ENCODE results near the gene SPTB. TPM values are rescaled to one million over a fixed set of nuclear protein-coding genes. Genes with fewer than 3 reads are reported as not detected.
A peak's percentile ranks its signal among the peaks of the same experiment; 100 is the strongest.

SPTB gene
- total and polyA plus RNA-seq, 9 of the 15 experiments (the other 6 are each of a cell fraction or from before 2014, with no cell fraction given), result 0.21 to 45.9 (median 11.7) TPM

DNA sequence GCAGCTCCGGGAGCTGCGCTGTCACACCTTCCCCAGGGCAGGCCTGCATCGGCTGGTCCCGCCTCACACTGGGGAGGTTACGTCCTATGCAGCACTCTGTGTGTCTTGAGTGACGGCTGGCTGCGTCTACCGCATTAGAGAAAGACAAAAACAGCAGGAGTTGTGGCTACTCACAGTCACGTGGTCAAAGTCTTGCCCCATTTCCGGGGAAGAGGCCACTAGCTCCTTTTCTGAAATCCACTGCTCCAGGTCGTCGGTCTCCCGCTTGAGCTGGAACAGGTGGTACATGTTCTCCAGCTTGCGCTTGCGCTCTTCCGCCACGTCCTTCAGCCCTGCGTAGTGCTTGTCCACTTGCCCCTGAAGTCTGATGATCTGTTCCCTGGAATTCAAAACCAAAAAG, 106.7 kb downstream of the SPTB start:
- ATAC-seq (no peak), FAIRE-seq (no peak), DNase-seq (ENCODE audit: extremely low read depth in 1 of 4, low spot score in 3 of 4) (no peak)
- no peak overlapping the region for H3K4me3 ChIP-seq
- no peaks in the 10 kb centered on the region for H3K27me3 ChIP-seq (ENCODE audit: control insufficient read depth in 2 of 2, insufficient read depth in 2 of 2, low read length in 2 of 2)
- no peaks in the 10 kb centered on the region for H3K9me1 ChIP-seq (ENCODE audit: control insufficient read depth, insufficient read depth, low read length)
- H3K9ac ChIP-seq (ENCODE audit: insufficient read depth in 1 of 2, low read depth in 2 of 2, low read length in 2 of 2), result no peak overlapping the region
- no peak overlapping the region for H3K4me2 ChIP-seq (ENCODE audit: insufficient read depth, low read length)
- ChIA-PET CTCF (ENCODE audit: low intra/inter-chr PET ratio) (no interaction called here), POLR2A (interaction anchor here (0.6 to 2.0 kb wide), 4 partner anchors 8 to 11 kb away, joined by 3 to 16 read pairs (median 4); no protein-coding TSS in a partner anchor)
- in situ Hi-C loops (cut with MboI), result no loop called here
- no peak overlapping the region for H3K27ac ChIP-seq (ENCODE audit: extremely low read depth, low read depth, low read length)
- H3K9me3 ChIP-seq (replicated peaks; ENCODE audit: control insufficient read depth, insufficient read depth, low read depth, low read length), result no peaks in the 10 kb centered on the region
- H3K36me3 ChIP-seq (ENCODE audit: control insufficient read depth, insufficient read depth, low read length), result peaks cover 81% of the 10 kb centered on the region; the same call in 2 of the 3 replicates
- H2AFZ ChIP-seq (ENCODE audit: low read depth, low read length), result no peak overlapping the region
- intact Hi-C loops (cut with micrococcal nuclease), result no loop called here
- BruUV-seq (replicated peaks), result TSS peak; percentile 29
- 97% methylated on average over 14 of the region's 18 CpGs for WGBS (ENCODE audit: insufficient coverage, low coverage, missing lambda C conversion rate)
- no peaks in the 10 kb centered on the region for H3K79me2 ChIP-seq (ENCODE audit: control insufficient read depth, insufficient read depth, low read length)
- H4K20me1 ChIP-seq (replicated peaks; ENCODE audit: control insufficient read depth, insufficient read depth, low read length), result no peaks in the 10 kb centered on the region
- H3K4me1 ChIP-seq (replicated peaks in 1 of 2; ENCODE audit: control insufficient read depth in 2 of 2, insufficient read depth in 2 of 2, low read length in 2 of 2), result peaks cover 0 to 7% of the 10 kb centered on the region in 2 experiments; a peak in 2 of 5 replicates
- TF ChIP-seq MAFG (tag; conservative IDR thresholded peaks at IDR 0.05) (no peak), SMC3 (conservative IDR thresholded peaks at IDR 0.05; ENCODE audit: insufficient read depth, low read depth, low read length) (no peak), ZNF584 (CRISPR knock-in tag; IDR thresholded peaks at IDR 0.05; ENCODE audit: low read depth) (no peak), SMARCA5 (IDR thresholded peaks at IDR 0.05) (no peak), C11orf30 (IDR thresholded peaks at IDR 0.05; ENCODE audit: low read depth) (no peak)
- TF ChIP-seq, protein P1, sequence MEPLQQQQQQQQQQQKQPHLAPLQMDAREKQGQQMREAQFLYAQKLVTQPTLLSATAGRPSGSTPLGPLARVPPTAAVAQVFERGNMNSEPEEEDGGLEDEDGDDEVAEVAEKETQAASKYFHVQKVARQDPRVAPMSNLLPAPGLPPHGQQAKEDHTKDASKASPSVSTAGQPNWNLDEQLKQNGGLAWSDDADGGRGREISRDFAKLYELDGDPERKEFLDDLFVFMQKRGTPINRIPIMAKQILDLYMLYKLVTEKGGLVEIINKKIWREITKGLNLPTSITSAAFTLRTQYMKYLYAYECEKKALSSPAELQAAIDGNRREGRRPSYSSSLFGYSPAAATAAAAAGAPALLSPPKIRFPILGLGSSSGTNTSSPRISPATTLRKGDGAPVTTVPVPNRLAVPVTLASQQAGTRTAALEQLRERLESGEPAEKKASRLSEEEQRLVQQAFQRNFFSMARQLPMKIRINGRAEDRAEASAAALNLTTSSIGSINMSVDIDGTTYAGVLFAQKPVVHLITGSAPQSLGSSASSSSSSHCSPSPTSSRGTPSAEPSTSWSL (CRISPR knock-in tag; IDR thresholded peaks at IDR 0.05; ENCODE audit: borderline replicate concordance), result no peak
- TF ChIP-seq, protein P2, sequence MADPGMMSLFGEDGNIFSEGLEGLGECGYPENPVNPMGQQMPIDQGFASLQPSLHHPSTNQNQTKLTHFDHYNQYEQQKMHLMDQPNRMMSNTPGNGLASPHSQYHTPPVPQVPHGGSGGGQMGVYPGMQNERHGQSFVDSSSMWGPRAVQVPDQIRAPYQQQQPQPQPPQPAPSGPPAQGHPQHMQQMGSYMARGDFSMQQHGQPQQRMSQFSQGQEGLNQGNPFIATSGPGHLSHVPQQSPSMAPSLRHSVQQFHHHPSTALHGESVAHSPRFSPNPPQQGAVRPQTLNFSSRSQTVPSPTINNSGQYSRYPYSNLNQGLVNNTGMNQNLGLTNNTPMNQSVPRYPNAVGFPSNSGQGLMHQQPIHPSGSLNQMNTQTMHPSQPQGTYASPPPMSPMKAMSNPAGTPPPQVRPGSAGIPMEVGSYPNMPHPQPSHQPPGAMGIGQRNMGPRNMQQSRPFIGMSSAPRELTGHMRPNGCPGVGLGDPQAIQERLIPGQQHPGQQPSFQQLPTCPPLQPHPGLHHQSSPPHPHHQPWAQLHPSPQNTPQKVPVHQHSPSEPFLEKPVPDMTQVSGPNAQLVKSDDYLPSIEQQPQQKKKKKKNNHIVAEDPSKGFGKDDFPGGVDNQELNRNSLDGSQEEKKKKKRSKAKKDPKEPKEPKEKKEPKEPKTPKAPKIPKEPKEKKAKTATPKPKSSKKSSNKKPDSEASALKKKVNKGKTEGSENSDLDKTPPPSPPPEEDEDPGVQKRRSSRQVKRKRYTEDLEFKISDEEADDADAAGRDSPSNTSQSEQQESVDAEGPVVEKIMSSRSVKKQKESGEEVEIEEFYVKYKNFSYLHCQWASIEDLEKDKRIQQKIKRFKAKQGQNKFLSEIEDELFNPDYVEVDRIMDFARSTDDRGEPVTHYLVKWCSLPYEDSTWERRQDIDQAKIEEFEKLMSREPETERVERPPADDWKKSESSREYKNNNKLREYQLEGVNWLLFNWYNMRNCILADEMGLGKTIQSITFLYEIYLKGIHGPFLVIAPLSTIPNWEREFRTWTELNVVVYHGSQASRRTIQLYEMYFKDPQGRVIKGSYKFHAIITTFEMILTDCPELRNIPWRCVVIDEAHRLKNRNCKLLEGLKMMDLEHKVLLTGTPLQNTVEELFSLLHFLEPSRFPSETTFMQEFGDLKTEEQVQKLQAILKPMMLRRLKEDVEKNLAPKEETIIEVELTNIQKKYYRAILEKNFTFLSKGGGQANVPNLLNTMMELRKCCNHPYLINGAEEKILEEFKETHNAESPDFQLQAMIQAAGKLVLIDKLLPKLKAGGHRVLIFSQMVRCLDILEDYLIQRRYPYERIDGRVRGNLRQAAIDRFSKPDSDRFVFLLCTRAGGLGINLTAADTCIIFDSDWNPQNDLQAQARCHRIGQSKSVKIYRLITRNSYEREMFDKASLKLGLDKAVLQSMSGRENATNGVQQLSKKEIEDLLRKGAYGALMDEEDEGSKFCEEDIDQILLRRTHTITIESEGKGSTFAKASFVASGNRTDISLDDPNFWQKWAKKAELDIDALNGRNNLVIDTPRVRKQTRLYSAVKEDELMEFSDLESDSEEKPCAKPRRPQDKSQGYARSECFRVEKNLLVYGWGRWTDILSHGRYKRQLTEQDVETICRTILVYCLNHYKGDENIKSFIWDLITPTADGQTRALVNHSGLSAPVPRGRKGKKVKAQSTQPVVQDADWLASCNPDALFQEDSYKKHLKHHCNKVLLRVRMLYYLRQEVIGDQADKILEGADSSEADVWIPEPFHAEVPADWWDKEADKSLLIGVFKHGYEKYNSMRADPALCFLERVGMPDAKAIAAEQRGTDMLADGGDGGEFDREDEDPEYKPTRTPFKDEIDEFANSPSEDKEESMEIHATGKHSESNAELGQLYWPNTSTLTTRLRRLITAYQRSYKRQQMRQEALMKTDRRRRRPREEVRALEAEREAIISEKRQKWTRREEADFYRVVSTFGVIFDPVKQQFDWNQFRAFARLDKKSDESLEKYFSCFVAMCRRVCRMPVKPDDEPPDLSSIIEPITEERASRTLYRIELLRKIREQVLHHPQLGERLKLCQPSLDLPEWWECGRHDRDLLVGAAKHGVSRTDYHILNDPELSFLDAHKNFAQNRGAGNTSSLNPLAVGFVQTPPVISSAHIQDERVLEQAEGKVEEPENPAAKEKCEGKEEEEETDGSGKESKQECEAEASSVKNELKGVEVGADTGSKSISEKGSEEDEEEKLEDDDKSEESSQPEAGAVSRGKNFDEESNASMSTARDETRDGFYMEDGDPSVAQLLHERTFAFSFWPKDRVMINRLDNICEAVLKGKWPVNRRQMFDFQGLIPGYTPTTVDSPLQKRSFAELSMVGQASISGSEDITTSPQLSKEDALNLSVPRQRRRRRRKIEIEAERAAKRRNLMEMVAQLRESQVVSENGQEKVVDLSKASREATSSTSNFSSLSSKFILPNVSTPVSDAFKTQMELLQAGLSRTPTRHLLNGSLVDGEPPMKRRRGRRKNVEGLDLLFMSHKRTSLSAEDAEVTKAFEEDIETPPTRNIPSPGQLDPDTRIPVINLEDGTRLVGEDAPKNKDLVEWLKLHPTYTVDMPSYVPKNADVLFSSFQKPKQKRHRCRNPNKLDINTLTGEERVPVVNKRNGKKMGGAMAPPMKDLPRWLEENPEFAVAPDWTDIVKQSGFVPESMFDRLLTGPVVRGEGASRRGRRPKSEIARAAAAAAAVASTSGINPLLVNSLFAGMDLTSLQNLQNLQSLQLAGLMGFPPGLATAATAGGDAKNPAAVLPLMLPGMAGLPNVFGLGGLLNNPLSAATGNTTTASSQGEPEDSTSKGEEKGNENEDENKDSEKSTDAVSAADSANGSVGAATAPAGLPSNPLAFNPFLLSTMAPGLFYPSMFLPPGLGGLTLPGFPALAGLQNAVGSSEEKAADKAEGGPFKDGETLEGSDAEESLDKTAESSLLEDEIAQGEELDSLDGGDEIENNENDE (IDR thresholded peaks at IDR 0.05; ENCODE audit: low read depth, low read length), result no peak
- TF ChIP-seq, protein P3, sequence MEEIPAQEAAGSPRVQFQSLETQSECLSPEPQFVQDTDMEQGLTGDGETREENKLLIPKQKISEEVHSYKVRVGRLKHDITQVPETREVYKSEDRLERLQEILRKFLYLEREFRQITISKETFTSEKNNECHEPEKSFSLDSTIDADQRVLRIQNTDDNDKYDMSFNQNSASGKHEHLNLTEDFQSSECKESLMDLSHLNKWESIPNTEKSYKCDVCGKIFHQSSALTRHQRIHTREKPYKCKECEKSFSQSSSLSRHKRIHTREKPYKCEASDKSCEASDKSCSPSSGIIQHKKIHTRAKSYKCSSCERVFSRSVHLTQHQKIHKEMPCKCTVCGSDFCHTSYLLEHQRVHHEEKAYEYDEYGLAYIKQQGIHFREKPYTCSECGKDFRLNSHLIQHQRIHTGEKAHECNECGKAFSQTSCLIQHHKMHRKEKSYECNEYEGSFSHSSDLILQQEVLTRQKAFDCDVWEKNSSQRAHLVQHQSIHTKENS (CRISPR knock-in tag; IDR thresholded peaks at IDR 0.05), result no peak

All from K562 (cell line).